ENCODE measurements around the gene OLFM1.

The OLFM1 gene

DNA sequence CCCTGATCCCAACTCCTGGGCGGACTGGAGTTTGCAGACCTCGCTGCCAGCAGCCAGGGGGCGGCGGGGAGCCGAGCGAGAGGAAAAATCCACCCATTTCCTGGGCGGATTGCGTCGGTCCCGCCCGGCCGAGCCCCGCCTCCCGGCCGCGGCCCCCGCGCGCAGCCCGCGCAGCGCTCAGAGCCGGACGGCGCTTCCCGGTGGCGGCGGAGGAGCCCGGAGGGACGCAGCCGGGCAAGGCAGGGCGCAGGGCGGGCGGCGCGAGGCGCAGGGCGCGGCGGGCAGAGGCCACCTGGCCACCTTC is at the start of gene OLFM1:
Gene OLFM1 (plus strand): TSS at position 180 of the 304 bp plus-strand sequence. CDS start 322 bp downstream, outside the sequence.
- no peak for DNase-seq

DNA sequence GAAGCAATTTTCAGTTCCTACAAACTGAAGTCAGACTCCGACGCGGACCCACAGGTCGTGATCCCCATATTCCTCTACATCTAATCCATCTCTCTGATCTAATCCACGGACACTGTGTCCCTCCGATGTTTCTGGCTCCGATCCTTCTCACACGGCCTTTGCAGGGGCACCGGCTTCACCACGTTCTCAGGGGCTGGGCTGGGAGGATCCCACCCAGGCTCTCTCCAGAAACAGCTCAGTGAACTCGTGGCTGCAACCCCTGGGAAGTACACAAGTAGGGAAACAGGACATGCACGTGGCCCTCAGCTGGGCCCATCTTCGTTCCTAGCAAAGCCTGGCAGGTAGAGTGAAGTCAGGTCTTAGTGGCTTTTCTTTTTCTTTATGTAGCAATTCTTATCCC is 49.1 kb upstream of the OLFM1 start:
- no peak for DNase-seq

DNA sequence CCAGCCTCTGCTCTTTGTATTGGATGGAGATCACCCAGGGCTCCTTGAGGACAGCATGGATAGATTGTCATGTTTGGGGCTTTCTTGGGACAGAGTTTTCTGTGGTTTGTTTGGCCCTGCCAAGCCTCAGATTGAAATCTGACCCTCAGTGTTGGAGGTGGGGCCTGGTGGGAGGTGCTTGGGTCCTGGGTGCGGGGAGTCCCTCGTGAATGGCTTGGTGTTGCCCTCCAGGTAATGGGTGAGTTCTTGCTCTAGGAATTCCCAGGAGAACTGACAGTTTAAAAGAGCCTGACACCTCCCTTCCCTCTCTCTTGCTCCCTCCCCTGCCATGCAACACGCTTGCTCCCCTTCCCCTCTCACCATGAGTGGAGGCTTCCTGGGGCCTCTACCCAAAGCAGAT is 48.6 kb upstream of the OLFM1 start:
- no peak for DNase-seq

GRCh38 chr9:135039266-135039870 is 48.1 kb upstream of the OLFM1 start:
- no peak for DNase-seq

GRCh38 chr9:135039916-135040645 is 47.4 kb upstream of the OLFM1 start:
- no peak for DNase-seq

- DNase-seq = no peak
These were observed 46.6 kb upstream of the OLFM1 start for GRCh38 chr9:135040892-135041291.

GRCh38 chr9:135043345-135043744 is 44.1 kb upstream of the OLFM1 start:
- DNase-seq = no peak

- DNase-seq = no peak
These were observed 42.1 kb upstream of the OLFM1 start for GRCh38 chr9:135045264-135045927.

DNA sequence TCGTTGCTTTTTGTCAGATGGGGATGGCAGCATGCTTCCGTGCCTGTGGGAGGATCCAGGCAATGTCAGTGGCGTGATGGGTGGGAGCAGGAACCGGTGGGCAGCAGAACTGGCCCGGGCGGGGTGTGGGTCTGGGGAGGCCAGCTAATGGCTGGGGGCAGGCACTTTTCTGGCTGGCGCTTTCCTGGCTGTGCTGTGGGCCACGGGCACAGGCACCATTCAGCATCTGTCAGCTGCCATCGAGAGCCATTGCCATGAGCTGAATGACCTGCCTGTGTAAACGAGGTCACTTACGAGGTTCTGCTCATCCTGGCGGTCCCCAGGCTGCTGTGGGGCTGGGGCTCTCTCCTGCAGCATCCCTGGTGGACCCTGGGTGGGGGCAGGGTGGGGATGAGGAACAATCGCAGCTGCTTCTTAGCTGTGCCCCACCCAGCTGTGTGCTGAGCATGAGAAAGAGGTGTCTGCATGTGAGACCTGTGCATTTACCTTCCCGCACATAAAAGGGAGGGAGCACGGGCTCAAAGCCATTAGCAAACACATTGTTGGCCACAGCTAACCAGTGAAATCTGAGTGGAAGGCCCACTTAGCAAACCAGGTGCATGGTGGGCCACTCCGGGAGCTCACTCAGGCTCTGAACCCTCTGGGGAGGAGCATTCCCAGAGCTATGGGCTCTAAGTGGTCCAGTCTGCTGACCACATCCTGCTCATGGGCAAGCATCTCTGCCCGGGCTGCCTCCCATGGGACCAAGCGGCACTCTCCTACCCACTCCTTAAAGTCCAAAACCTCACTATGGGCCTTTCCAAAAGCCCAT is 41.3 kb upstream of the OLFM1 start:
- no peak for DNase-seq

DNA sequence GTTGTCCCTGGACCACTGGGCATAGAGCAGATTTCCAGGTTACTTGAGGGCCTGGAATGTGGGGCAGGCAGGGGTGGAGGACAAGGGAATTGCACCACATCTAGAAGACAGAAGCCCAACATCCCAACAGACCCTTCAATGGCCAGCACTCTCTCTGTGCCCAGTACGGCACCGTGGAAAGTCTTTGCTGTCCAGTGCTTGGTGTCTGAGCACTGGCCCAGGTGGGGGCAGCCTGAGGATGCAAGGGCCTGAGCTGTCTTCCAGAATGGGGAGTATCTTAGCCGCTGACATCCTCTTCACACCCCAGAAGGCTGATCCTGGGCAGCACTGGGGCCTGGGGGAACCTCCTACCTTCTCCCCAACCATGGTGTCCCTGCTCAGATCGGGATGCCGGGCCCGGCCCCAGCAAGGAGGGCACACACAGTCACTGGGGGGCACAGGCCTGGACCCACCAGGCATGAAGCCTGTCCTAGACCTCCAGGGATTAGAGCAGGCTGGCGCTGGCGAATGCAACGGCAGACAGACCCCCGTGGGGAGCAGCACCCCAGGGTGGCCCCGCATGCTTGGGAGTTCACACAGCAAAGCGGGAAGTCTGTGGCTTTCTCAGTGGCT is 40.6 kb upstream of the OLFM1 start:
- no peak for DNase-seq

- no peak for DNase-seq
These were observed 39.9 kb upstream of the OLFM1 start for GRCh38 chr9:135047521-135047920.

- no peak for DNase-seq
These were observed 39.3 kb upstream of the OLFM1 start for GRCh38 chr9:135048046-135048757.

DNA sequence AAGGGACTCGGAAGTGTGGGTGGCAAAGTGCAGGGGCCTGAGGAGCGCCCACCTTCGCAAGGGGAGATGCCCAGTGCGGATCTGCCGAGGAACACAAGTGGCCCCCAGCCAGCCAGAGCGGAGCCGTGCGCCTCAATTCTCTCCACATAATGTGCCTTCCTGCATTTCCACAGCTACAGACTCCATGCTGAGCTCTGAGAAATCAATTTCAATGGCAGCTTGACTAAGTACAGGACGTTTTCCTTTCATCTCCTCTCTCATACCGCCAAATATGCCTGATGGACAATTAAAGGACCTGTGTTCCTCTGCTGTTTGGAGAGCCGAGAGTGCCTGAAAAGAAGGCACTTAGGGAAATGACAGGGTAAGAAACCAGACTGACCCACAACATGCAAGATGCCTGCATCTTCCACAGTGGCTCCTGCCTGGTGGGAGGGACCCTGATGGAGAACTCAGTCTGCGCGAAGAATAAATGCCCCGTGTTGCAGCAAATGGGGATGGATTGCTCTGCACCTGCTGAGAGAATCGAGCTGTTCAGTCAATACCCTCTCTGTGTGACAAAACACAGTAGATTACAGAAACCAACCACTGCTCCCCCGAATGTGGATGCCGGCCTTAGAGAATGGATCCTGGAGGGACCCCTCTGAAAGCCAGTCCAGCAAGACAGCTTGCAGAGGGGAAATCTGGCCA is 38.6 kb upstream of the OLFM1 start:
- no peak for DNase-seq

DNA sequence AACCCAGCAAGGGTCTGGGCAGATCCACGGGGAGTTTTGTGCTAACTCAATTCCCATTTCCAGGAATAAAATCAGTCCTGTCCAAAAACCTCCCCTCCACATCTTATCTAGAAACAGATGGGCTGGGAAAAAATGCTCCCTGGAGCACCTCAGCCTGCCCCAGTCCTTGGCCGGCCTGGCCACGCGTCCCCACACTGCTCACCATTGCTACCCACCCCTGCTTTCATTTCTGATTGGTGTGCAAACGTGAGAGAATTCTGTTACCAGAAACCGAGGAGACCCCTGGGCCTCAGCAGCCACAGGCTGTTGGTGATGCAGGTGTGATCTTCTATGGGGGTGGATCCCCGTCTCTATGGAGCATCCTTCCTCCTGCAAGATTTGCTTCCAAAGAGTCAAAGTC is 38.0 kb upstream of the OLFM1 start:
- DNase-seq = no peak

- no peak for DNase-seq
These were observed 37.1 kb upstream of the OLFM1 start for GRCh38 chr9:135050072-135050990.

DNA sequence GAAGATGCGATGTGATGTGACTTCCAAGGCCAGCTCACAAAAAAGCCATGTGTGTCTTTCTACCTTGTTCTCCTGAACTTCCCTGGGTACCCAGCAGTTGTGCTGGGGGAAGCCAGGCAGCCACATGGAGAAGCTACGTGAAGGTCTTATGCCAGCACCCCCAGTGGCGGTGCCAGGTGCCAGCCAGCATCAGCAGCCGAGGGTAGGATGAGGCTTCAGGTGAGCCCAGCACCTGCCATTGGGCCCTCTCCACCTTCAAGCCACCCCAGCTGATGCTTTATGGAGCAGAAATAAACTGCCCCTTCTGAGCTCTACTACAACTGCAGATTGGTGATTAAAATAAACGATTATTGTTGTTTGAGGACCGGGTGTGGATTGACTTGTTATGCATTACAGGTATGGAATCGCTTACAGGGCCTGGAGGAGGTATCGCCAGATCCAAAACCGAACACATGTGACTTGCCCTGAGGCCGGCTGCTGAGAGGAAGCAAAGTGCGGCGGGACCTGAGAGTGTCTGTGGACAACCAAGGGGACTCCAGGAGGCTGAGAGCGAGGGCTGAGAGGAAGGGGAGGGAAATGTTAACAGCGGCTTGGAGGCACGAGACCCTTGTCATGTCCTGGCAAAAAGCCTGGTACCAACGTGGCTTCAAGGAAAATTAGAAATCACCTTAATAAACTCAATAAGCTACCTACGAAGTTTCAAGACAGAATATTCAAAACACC is 36.0 kb upstream of the OLFM1 start:
- DNase-seq = no peak

DNA sequence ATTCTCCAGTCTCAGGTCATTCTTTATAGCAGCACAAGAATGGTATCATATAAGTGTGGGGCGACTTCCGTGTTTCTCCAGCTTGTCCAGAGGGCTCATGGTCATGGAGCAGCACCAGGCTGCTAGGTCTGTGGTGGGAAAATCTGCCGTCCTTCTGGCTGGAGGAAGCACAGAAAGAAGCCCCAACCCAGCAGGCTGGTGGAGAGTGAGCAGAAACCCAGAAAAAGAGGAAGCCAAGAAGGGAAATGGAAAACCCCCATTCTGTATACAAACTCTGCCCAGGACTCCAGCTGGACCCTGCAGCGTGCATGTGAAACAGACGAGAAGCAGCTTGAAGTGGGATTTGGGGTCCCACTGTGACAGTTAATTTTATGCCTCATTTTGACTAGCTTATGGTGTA is 34.3 kb upstream of the OLFM1 start:
- DNase-seq = no peak

- no peak for DNase-seq
These were observed 32.3 kb upstream of the OLFM1 start for GRCh38 chr9:135055181-135055580.

DNA sequence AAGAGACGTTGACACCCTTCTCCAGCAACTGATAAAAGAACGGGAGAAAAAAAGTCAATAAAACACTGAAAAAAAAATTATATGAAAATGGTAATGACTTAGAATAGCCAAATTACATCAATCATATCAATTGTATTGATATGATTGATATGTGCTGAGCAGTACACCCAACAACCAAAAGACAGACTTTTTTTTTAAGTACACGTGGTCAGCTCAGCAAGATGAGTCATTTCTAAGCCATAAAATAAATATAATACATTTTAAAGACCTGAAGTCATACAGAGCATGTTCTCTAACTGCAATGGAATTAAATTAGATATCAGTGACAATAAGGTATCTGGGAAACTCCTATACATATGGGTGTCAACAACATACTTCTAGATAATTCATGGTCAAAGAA is 30.9 kb upstream of the OLFM1 start:
- DNase-seq = no peak

All from GF-D8 (cell line).